GM19455 (cell line): ENCODE results near the gene C19orf25.
"Not testable (repeated sequence)": the region's sequence is repeated elsewhere in the genome, so short reads cannot be mapped to it uniquely, and the experiment has no call there.

Experiments used
- ATAC-seq: cut with Tn5 transposase; IDR thresholded peaks from one replicate; pipeline ENCODE4 v1.9.1; 2021; ENCODE audit not compliant: unreplicated experiment

C19orf25 gene

DNA sequence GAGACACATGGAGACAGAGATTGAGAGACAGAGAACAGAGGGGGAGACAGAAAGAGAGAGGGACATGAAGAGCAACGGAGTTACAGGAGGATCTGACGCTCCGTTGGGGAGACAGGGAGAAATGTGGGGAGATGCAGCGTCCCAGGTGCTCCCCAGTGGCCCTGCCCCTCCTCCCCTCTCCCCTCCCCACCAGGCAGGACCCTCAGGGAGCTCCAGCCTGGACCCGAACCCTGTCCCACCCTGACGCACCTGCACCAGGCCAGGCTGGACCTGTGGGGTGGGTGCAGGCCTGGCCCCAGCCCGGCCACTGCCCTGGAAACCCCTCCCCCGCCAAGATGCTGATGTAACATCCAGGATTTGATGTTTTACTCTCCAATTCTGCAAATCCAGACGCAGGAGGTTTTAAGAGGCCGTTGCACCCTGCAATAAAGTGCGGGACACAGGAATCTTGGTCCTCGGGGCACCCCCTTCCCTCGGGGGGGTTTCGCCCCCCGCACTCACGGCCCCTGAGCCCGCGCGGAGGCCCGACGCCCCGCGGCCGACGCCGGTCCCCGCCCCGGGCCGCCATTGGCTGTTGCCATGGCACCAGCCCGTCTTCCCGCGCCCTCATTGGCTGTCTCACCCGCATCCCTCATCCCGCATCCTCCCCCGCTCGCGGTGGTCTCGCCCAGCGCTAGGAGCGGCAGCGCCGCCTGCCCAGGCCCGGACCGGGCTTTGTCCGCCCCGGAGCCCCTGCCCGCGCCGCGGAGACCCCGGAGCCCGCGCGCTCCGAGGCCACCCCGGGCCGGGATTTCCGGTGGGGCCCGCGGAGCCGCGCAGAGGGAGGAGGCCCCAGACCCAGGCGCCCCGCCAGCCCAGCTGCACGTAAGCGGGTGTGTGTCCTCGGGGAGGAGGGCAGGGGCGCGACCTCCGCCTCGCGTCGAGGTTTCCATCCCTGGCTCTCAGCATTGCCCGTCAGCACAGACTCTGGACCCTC, 29.3 kb downstream of the C19orf25 start, which contains the start of gene APC2:
TSS of gene APC2 (plus strand) at position 655 of the 976 bp plus-strand sequence. CDS start 2,881 bp downstream, outside the sequence.
- no peak for ATAC-seq

- ATAC-seq: no peak
These were observed 31.1 kb downstream of the C19orf25 start for GRCh38 chr19:1447944-1448343.

DNA sequence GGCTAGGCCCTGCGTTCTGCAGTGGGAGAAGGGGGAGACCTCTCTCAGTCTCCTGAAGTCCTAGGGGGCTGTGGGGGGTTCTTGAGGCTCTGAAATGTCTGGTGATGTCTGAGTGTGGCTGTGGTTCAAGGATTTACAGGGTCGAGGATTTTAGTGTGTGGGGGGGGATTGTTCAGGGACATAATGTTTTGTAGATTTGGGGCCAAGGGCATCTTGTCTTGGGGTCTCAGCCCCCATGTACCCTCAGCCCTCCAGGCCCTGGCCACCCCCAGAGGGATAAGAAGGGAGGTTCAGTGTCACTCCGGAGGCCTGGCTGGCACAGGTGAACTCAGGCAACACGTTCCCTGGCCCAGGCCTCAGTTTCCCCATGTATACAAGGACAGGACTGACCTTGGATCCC, 31.5 kb downstream of the C19orf25 start:
- no peak for ATAC-seq

DNA sequence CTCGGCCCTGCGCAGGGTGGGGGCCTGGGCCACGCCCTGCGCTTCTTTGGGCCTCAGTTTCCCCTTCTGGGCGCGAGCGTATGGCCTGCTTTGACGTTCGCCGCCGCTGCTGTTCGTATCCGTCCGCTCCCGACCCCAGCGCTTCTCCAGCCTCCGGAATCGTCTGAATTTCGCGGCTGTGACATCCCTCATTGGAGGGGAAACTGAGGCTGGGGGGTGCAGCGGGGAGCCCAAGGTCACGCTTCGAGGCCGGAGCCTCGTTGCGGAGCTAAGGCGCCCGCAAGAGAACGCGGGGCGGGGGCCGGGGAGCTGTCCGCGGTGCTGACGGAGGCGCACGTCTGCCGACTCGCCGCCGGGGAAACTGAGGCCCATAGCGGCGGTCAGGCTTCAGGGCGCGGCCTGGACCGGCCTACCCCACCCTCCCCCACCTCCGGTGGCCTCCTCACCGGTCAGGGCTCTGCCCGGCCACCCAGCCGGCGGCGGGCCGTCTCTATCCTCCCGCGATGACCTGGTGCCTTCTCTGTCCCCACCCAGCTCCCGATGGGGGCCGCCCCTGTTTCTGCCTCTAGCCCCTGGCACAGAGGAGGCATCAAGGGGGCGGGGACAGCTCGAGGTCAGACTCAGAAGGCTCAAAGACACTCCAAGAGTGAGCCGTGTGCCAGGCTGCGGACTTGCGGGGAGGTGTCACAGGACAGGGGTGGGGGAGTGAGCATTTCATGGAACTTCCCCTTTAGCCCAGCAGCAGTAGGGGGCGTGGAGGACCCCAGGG, 32.1 kb downstream of the C19orf25 start:
- no peak for ATAC-seq

GRCh38 chr19:1445932-1446712, 32.9 kb downstream of the C19orf25 start:
- ATAC-seq: no peak

GRCh38 chr19:1445185-1445931, 33.7 kb downstream of the C19orf25 start:
- ATAC-seq: no peak

- no peak for ATAC-seq
These were observed 37.2 kb downstream of the C19orf25 start for GRCh38 chr19:1441677-1442438.

DNA sequence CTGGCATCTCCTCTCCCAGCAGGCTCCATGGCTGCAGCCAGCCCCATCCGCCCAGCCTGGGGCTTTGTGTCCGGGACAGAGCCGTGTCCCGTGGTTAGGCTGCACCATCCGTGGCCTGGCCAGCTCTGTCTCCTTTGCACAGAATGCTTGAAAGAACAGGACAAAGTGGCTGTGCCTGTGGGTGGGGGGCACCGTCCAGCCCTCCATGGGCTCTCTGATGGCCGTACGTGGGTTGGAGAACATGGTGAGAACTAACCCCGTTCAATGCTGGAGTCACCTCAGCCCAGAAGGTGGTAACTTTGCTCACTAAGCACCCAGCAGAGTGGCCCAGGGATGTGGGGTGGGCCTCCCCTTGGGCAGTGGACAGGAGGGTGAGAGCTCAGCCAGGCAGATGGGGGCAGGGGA, 38.0 kb downstream of the C19orf25 start:
- no peak for ATAC-seq

GRCh38 chr19:1440418-1440801, 38.6 kb downstream of the C19orf25 start:
- no peak for ATAC-seq

DNA sequence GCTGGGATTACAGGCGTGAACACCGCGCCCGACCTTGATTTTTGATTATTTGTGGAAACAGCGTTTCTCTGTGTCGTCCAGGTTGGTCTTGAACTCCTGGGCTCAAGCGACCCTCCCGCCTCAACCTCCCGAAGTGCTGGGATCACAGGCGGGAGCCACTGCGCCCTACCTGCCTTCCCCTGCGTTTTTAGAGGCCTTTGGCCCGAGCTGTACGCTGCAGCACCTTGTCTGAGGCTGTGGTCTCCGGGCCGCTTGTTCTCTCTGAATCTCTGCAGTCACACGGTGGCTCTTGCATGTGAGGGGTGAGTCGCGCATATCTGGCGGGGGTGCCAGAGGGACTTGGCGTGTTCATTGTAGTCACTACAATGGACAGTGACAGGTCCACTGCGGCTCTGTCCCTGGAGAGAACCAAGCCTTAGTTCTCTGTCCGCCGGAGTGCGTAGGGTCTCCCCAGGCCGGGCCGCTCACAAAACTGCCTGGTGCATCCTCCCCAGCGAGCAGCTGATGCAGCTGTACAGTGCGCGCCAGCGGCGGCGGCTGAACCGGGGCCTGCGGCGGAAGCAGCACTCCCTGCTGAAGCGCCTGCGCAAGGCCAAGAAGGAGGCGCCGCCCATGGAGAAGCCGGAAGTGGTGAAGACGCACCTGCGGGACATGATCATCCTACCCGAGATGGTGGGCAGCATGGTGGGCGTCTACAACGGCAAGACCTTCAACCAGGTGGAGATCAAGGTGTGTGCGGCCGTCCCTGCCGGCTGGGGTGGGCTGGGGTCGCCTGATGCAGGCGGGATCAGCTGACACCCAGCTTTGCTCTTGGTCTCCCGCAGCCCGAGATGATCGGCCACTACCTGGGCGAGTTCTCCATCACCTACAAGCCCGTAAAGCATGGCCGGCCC, 39.2 kb downstream of the C19orf25 start:
- not testable (repeated sequence) for ATAC-seq

- ATAC-seq: no peak
These were observed 40.1 kb downstream of the C19orf25 start for GRCh38 chr19:1438933-1439354.

- ATAC-seq: peak; percentile 86
These were observed 40.7 kb downstream of the C19orf25 start, which contains the start of gene RPS15 for GRCh38 chr19:1438035-1438932. RPS15 (plus strand) TSS chr19:1438396; CDS start chr19:1438426, 30 bp downstream.

DNA sequence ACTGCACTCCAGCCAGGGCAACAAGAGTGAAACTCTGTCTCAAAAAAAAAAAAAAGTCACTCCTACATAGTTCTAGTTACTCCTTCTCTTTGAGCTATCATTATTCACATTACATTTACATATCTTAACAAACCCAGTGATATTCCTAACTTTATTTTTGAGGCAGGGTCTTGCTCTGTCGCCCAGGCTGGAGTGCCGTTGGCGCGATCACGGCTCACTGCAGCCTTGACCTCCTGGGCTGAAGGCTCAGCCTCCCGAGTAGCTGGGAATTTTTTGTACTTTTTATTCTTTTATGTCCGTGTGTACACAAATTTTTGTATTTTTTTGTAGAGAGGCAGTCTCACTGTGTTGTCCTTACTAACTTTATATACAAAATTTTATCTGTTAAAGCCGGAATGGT, 41.4 kb downstream of the C19orf25 start:
- no peak for ATAC-seq

DNA sequence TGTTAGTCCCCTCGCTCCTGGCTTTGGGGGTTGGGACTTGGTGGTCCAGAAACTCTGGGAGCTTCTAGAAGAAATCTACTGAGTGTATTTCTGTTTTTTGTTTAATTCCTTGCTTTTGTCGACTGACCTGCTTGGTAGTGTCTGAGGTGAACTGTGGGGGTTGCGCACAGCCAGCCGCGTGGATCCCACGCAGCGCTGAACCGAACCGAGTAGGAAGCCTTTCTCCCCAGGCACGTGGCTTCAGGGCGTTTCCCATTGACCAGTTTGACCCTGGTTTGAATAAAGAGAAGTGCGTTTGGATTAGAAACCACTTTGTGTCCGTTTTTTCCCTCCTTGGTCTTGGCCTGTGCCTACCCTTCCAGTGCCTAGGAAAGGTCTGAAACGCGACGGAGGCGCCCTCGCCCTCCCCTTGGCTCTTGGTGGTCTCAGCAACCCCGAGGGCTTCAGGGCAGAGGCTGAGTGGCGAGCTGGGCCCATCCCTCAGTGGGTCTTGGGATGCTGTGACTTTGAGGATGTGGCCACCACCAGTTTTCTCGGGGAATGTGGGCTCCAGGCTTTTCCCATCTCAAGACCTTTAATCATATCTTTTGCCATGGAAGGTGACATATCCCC, 43.5 kb downstream of the C19orf25 start:
- no peak for ATAC-seq

GRCh38 chr19:1434577-1435060, 44.4 kb downstream of the C19orf25 start:
- no peak for ATAC-seq

DNA sequence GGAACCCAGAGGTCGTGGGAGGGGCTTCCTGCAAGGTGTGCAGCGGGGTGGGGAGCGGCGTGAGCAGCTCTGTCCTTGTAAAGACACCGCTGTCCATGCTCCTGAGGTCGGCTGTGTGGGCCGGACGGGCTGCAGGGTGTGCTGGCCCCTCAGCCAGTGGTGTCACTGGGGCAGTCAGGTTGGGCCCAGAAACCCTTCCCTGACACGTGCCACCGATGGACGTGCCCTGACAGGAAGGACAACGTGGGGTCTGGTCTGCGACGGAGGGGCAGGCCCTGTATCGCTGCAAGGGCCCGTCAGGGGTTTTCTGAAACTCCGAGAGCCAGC, 45.0 kb downstream of the C19orf25 start:
- no peak for ATAC-seq
